B cell (primary cell): Measurements from ENCODE around the gene ELF4.

Source experiments
- EZH2 ChIP-seq: IDR thresholded peaks from 2 replicates; pipeline ENCODE4 v1.6.1; 2012; ENCODE audit warnings: borderline replicate concordance, low read depth, mild to moderate bottlenecking, moderate library complexity, low read length; ENCODE audit not compliant: insufficient read depth, poor library complexity, severe bottlenecking
- TF ChIP-seq, protein P1 (sequence below): fragments of 200-600 bp; IDR thresholded peaks from one replicate; pipeline ENCODE4 v1.8.0; 2022; ENCODE audit warnings: antibody characterized with exemption, mild to moderate bottlenecking

DNA sequence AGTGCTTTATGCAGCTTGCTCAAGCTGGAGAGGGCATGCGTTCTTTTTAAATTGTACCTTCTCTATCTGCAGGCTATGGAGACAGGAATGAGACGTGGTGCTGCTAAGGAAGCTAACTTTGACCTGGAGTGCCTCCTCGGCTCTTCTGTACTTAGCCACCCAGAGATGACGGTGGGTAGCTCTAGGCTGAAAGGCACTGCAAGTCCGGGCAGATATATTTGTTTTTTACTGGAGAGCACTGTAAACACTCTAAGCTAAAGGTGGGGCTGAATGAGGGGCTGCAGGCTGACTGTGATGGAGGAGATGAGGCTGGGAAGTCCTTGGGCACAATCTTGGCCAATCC, 12.1 kb downstream of the ELF4 start:
- TF ChIP-seq, protein P1, sequence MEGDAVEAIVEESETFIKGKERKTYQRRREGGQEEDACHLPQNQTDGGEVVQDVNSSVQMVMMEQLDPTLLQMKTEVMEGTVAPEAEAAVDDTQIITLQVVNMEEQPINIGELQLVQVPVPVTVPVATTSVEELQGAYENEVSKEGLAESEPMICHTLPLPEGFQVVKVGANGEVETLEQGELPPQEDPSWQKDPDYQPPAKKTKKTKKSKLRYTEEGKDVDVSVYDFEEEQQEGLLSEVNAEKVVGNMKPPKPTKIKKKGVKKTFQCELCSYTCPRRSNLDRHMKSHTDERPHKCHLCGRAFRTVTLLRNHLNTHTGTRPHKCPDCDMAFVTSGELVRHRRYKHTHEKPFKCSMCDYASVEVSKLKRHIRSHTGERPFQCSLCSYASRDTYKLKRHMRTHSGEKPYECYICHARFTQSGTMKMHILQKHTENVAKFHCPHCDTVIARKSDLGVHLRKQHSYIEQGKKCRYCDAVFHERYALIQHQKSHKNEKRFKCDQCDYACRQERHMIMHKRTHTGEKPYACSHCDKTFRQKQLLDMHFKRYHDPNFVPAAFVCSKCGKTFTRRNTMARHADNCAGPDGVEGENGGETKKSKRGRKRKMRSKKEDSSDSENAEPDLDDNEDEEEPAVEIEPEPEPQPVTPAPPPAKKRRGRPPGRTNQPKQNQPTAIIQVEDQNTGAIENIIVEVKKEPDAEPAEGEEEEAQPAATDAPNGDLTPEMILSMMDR: no peak
- no peak for TF ChIP-seq EZH2
